HG02642 (cell line): ENCODE measurements around the gene SLC28A2.
A peak's percentile ranks its signal among the peaks of the same experiment; 100 is the strongest.
"Not testable (repeated sequence)": the region's sequence is repeated elsewhere in the genome, so short reads cannot be mapped to it uniquely, and the experiment has no call there.

ENCODE experiments used
- ATAC-seq: cut with Tn5 transposase; IDR thresholded peaks from one replicate; pipeline ENCODE4 v1.9.1; 2021; ENCODE audit warnings: mild to moderate bottlenecking; ENCODE audit not compliant: unreplicated experiment, poor library complexity

Gene SLC28A2

GRCh38 chr15:45251888-45252287 lies at the start of gene SLC28A2:
TSS of gene SLC28A2 (plus strand) at chr15:45252234. CDS start at chr15:45253216, 982 bp downstream.
- ATAC-seq, result no peak

GRCh38 chr15:45203182-45203581 lies 48.9 kb upstream of the SLC28A2 start:
- no peak for ATAC-seq

- peak; percentile 21 for ATAC-seq
Observed at GRCh38 chr15:45205192-45205591, 46.8 kb upstream of the SLC28A2 start.

- no peak for ATAC-seq
Observed at GRCh38 chr15:45212493-45212892, 39.5 kb upstream of the SLC28A2 start.

DNA sequence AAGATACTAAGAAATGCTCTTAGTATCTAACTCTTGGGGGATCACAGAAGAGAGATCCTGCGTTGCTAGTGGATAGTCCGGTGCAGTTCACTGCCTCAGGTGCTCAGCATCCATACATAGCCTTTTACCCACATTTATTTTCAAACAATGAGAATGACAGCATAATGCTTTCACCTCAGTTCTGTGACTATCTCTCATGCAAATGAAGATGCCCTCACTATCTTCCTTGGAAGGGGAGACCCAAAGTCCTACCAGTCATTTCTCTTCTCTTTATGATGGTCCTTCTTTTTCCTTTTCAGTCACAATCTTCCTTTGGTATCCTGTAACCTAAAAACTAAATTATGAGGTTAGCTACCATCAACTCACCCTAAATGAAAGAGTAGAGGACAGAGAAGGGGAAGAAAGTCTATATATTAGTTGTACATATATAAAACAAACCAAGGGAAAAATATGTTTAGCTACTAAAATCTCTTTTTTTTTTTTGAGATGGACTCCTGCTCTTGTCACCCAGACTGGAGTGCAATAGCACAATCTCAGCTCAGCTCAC lies 30.9 kb upstream of the SLC28A2 start:
- no peak for ATAC-seq

GRCh38 chr15:45221967-45222366 lies 30.1 kb upstream of the SLC28A2 start:
- ATAC-seq, result no peak

DNA sequence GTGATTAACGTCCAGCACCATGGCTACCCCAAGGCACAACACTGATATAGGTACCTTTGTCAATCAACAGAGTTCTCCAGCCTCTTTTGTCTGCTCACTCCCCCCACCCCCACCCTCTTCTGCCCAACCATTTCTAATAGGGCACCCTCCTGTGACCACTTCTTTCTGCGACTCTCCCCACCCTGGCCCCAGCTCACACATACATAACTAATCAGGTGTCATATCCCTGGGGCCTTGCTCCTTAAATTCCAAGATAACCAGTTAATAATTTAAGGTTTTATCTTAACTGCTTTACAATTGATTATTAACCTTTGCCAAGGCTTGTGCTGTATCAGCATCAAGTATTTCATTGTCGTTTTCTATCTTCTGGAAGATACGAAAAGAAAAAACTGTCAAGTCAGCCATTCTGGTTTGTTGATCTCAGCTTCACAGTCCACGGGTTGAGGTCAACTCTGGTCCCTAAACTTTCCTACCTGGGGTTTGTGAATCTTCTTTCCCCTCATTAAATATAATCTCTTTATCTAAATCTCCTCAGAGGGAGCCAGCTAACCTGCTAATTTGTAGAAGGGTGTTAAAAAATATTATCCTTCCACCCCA lies 27.3 kb upstream of the SLC28A2 start:
- ATAC-seq, result no peak

GRCh38 chr15:45225506-45226273 lies 26.3 kb upstream of the SLC28A2 start:
- no peak for ATAC-seq

- ATAC-seq, result no peak
Observed at GRCh38 chr15:45228931-45229330, 23.1 kb upstream of the SLC28A2 start.

GRCh38 chr15:45230245-45230965 lies 21.6 kb upstream of the SLC28A2 start:
- no peak for ATAC-seq

DNA sequence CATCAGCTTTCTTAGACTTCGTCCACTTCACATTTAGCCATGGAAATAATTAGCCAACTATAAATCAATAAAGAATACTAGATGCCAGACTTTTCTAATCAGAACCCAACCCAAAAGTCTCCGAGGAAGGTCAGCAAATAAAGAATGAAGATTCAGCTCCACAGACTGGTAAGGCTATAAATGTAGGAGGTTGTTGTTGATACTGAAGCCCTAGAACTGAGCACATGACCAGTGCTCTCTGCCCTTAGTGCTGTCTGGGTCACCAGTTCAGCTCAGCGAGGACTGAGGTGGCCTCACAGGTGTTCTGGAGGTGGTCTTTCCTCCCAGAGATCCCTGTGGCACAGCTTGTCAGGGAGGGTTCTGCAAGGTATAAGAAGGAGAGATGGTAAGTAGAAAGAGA lies 20.9 kb upstream of the SLC28A2 start:
- ATAC-seq, result no peak

- ATAC-seq, result no peak
Observed at GRCh38 chr15:45231864-45232562, 20.0 kb upstream of the SLC28A2 start.

GRCh38 chr15:45234562-45235235 lies 17.3 kb upstream of the SLC28A2 start:
- ATAC-seq, result no peak

GRCh38 chr15:45236806-45237205 lies 15.2 kb upstream of the SLC28A2 start:
- ATAC-seq, result not testable (repeated sequence)

DNA sequence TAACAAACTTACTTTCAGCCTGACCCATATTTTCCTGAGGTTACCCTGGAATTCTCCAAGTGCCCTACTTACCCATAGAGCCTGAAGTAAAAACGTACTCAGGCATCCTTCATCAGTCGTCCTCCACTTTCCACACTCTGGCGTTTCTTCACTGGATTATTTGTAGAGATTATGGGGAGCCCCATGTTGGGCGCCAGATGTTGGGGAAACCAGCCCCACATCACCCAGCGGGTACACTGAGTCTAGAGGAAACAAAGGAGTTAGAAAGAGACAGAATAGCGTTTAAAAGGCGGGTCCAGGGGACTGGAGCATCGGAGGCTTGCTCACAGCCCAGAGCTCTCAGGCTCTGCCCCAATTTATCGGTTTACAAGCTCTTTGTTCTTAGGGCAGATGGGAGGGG lies 9.7 kb upstream of the SLC28A2 start:
- ATAC-seq, result no peak

DNA sequence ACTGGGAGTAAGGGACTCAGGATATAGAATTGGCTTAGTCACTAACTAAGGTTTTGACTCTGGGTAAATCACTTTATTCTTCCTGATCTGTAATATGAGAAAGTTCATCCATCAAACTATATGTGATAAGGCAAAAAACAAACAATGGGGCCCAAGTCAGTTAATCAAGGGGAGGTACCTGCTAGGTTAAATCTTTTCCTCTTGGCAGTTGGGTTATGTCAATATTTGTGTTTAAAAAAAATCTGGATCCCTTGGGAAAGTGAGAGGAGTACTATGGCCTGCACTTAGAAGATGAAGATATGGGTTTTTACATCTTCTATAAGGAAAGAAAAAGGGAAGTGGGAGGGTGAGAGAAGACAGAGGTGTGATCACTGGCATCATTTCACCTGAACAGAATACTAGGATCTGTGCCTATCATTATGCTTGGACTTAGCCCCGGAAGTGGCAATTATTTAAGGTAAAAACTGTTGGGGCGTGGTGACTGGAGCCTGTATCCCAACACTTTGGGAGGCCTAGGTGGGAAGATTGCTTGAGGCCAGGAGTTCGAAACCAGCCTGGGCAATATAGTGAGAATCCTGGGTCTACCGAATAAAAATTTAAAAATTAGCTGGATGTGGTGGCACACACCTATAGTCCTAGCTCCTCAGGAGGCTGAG lies 2.8 kb upstream of the SLC28A2 start:
- ATAC-seq, result no peak

GRCh38 chr15:45253330-45253729 lies 1.3 kb downstream of the SLC28A2 start:
- ATAC-seq, result no peak

GRCh38 chr15:45254405-45254804 lies 2.4 kb downstream of the SLC28A2 start:
- no peak for ATAC-seq

GRCh38 chr15:45254824-45255223 lies 2.8 kb downstream of the SLC28A2 start:
- ATAC-seq, result not testable (repeated sequence)
